GM19025 (cell line): ENCODE measurements around the gene WNT2.
"Not testable (repeated sequence)": the region's sequence is repeated elsewhere in the genome, so short reads cannot be mapped to it uniquely, and the experiment has no call there.

Source experiments
- ATAC-seq: cut with Tn5 transposase; IDR thresholded peaks from one replicate; pipeline ENCODE4 v1.9.1; 2021; ENCODE audit warnings: mild to moderate bottlenecking, low read depth, moderate library complexity; ENCODE audit not compliant: unreplicated experiment

Gene WNT2

GRCh38 chr7:117312593-117313580, 10.0 kb downstream of the WNT2 start:
- ATAC-seq, result no peak

DNA sequence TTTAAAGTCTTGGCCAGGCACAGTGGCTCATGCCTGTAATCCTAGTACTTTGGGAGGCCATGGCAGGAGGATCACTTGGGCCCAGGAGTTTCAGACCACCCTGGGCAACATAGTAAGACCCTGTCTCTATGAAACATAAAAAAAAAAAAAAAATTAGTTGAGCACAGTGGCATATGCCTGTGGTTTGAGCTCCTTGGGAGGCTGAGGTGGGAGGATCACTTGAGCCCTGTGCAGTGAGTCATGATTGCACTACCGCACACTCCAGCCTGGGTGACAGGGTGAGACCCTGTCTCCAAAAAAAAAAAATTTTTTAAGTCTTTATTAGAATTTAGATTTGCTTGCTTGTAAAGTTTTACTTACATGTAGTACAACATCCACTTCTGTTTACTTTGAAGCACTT, 14.0 kb downstream of the WNT2 start:
- ATAC-seq, result no peak

- no peak for ATAC-seq
Observed at GRCh38 chr7:117302396-117302795, 20.5 kb downstream of the WNT2 start.

DNA sequence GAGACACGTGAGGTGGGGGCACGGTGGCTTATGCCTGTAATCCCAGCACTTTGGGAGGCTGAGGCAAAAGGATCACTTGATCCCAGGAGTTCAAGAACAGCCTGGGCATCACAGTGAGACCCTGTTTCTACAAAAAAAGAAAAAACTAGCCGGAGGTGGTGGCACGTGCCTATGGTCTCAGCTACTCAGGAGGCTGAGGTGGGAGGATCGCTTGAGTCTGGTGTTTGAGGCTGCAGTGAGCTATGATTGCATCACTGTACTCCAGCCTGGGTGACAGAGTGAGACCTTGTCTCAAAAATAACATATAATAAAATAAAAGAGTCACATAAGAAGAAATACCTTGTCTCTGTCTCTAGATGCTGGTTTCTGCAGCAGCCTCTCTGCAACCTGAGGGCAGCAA, 22.4 kb downstream of the WNT2 start:
- not testable (repeated sequence) for ATAC-seq

GRCh38 chr7:117297606-117298005, 25.3 kb downstream of the WNT2 start:
- ATAC-seq, result no peak

GRCh38 chr7:117296066-117296465, 26.8 kb downstream of the WNT2 start:
- no peak for ATAC-seq

DNA sequence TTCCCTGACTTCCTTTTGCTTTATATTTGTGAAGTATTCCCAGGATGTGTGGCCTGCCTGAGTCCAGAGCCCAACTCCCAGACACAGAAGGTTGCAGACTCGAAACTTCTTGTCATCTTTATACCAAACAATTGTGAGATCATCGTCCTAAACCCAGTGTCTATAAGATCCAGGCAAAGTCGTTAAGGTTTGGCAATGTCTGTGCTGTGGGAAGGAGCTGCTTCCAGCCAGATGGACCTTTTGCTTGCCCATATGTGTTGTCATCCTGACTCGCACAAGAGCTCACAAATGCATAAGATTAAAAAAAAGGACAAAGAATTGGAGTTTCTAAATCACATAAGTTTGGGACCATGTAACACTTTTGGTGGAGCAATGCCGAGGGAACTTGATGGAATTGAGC, 37.0 kb downstream of the WNT2 start:
- ATAC-seq, result no peak

DNA sequence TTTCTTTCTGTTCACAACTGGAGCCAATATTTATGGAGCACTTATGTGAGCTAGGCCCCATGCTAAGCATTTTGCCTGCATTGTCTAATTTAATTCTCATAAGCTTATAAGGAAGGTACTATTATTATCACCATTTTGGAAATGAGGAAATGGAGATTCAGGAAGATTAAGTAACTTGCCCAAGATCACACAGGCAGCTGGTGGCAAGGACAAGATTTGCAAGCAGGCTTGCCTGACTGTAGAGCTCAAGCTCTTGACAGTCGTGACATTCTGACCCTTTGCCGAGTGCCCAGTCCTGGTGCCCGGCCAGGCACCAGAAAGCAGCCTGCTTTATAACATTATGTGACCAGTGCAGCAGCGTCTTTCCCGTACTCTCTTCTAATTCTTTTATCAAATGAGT, 38.2 kb downstream of the WNT2 start:
- ATAC-seq, result no peak

DNA sequence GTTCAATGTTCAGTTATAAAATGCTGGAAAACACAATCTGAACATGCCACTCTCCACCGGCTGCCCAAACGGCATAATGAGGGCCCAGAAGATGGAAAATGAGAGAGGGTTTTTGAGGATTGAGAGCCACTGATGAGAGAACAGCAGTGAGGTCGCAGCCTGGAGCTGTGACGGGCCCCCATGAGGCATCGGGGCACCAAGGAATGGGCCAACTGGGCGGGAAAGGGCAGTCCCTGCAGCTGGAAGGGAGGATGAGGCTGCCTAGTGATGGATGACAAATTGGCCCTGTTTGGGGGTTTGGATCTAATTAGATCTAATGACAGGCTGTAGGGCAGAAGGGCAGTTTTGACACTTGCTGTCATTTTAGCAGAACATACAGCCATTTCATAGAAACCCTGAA, 39.1 kb downstream of the WNT2 start:
- ATAC-seq, result no peak

GRCh38 chr7:117283371-117283770, 39.5 kb downstream of the WNT2 start:
- ATAC-seq, result no peak

GRCh38 chr7:117282239-117282812, 40.5 kb downstream of the WNT2 start:
- no peak for ATAC-seq

- no peak for ATAC-seq
Observed at GRCh38 chr7:117281562-117281961, 41.3 kb downstream of the WNT2 start.

- ATAC-seq, result no peak
Observed at GRCh38 chr7:117279931-117280557, 42.8 kb downstream of the WNT2 start.

DNA sequence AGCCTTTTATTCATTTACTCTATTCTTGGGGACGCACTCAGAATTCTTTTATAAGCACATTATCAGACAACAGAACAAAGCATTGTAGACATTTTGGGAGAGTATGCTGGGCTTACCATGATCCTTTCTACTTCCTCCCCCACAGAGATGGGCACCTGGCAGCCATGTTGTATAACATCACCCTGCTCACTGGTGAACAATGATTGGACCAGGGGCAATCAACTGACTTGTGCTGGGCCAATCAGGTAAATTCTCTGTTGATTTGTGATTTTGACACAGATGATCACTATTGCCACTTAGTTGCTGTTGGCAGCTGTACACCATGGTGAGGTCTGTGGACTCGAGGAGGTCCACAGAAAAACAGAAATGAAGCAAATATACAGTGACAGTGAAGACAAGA, 43.7 kb downstream of the WNT2 start:
- ATAC-seq, result no peak

DNA sequence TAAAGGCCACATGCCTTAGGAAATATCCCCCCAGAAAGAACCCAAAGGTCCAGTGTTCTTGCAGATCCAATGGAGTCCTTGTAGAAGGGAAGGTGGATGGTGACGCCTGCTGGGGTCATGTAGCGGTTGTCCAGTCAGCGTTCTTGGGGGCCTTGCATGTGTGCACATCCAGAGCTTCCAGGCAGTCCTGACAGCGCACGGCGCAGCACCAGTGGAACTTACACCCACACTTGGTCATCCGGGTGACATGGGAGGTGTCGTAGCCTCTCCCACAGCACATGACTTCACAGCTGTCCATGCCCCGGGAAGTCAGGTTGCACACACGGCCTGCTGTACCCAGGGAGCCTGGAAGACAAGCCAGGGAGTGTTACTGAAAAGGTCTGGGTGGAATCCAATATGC, 44.8 kb downstream of the WNT2 start:
- ATAC-seq, result no peak

DNA sequence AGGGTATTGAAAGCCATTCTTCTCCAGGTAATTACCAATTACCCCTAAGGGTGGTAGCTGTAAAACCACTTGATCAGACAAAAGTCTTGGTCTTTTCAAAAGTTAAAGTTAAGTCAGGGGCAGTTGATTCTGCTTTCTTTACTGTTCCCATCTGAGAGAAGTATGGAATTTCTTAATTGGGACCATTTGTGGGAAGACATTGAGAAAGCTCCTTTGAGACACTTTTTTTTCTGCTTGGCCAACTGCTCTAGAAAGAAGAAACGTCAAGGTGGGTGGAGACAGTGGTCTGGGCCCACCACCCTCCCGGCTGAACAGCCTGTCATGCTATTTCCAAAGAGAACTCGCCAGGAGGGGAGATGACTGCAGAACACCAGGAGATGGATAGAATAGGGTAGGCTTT, 45.3 kb downstream of the WNT2 start:
- ATAC-seq, result no peak

DNA sequence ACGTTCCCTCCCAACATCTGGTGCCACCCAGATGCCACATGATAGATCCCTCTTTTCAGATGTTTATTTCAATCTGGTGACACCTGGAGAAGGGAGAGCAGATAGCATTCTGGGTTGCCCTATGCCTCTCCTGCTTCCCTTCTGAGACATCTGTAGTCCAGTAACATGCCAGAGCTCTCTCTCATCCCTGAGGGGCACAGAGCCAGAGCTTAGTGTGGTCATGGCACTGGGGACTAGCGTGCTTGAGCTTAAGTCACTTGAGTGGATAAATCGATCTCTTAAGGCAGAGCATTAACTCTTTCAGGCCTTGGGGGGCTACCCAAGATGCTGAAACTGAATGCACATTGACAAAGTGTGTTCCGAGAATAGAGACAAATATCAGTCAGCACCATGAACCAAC, 47.9 kb downstream of the WNT2 start:
- no peak for ATAC-seq

- ATAC-seq, result no peak
Observed at GRCh38 chr7:117273814-117274225, 49.0 kb downstream of the WNT2 start.

- ATAC-seq, result no peak
Observed at GRCh38 chr7:117273325-117273724, 49.5 kb downstream of the WNT2 start.

DNA sequence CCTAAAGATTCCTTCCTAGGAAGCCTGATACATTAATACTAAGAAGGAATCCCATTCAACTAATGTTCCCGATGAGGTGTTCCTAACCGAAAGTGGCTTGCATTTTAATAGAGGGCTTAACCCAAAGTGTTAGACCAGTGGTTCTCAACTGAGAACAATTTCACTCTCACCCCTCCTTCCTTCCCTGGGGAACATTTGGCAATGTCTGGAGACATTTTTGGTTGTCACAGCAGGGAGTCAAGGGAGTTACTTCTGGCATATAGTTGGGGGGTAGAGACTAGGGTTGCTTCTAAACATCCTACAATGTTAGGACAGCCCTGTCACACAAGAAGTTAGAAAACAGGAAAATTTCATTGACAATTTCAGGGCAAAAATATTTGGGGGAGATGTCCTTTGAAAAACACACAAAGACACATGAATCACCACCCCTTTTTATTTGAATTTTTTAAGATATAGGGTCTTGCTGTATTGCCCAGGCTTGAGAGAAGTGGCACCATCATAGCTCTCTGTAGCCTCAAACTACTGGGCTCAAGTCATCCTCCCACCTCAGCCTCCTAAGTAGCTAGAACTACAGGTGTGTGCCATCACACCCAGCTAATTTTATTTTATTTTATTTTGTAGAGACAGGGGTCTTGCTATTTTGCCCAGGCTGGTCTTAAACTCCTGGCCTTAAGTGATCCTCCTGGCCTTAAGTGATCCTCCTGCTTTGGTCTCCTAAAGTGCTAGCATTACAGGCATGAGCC, 50.7 kb downstream of the WNT2 start:
- no peak for ATAC-seq

GRCh38 chr7:117271566-117271965, 51.3 kb downstream of the WNT2 start:
- no peak for ATAC-seq
